Kidney epithelial cell (primary cell): ENCODE results near the gene ALOX5. TPM values are rescaled to one million over a fixed set of nuclear protein-coding genes. Genes with fewer than 3 reads are reported as not detected.

Experiments used
- DNase-seq: peaks from one replicate; pipeline ENCODE4 v3.0.0-alpha.2; 2010; ENCODE audit warnings: low read depth
- H3K27me3 ChIP-seq: 2 replicates; pipeline ENCODE4 v1.6.0; 2011; ENCODE audit warnings: low read length; ENCODE audit not compliant: control insufficient read depth, insufficient read depth
- H3K36me3 ChIP-seq: 2 replicates; pipeline ENCODE4 v1.5.1; 2011; ENCODE audit warnings: low read length; ENCODE audit not compliant: control insufficient read depth, insufficient read depth
- H3K4me3 ChIP-seq: 2 replicates; pipeline ENCODE4 v1.5.1; 2011; ENCODE audit warnings: low read depth, mild to moderate bottlenecking, control low read depth, low read length
- total RNA-seq: library from RNA; depleted of rRNA; stranded (reverse); fragments of >200 nt; gene quantifications from 2 replicates; pipeline ENCODE4 v1.2.3, GENCODE V29; 2015
- TF ChIP-seq, protein P1 (sequence below): IDR thresholded peaks from 2 replicates; pipeline ENCODE4 v1.5.1; 2011; ENCODE audit warnings: mild to moderate bottlenecking, moderate library complexity, low read length, control low read depth, inconsistent platforms; ENCODE audit not compliant: insufficient read depth, poor library complexity, severe bottlenecking

ALOX5 gene
- total RNA-seq, 1 donor from 2014 or later, result 18.7 TPM

DNA sequence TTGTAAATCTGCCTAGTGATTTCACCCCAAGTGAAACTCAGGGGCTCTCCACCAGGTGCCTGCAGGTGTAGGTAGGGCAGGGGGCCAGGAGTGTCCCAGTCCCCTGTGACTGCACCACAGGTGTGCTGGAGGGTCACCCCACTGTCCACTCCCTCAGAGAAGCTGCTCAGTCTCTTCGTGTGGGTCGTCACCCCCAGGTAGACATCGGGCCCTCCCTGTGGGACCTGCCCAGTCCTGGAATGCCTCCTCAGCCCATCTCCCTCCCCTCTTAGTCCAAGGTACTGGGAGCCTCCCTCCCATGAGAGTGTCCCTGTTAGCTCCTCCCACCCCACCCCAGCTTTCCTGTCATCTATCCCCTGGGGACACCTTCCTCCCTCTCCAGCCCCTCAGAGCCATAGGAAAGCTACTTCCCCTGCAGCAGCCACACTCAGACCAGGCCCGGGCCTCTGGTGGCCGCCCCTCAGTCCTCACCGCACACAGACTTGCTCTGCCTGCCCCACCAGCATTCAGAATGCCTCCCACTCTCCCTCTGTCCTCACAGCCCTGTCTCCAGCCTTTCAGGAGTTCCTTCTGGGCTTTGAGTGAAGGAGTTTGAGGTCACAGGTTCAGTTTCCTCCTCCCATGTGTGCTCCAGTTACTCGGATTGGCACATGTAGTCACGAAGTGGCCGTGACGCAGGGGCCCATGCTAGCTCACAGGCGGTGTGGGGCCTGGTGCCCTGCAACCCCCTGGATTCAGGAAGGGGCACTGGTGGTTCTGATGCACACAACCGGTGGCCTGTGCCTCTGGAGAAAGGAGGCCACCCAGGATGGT lies 5.1 kb downstream of the ALOX5 start:
- H3K27me3 ChIP-seq, result peaks cover 6% of the 10 kb centered on the region
- no peak overlapping the region for H3K4me3 ChIP-seq
- DNase-seq, result no peak
- H3K36me3 ChIP-seq, result no peaks in the 10 kb centered on the region
- TF ChIP-seq, protein P1, sequence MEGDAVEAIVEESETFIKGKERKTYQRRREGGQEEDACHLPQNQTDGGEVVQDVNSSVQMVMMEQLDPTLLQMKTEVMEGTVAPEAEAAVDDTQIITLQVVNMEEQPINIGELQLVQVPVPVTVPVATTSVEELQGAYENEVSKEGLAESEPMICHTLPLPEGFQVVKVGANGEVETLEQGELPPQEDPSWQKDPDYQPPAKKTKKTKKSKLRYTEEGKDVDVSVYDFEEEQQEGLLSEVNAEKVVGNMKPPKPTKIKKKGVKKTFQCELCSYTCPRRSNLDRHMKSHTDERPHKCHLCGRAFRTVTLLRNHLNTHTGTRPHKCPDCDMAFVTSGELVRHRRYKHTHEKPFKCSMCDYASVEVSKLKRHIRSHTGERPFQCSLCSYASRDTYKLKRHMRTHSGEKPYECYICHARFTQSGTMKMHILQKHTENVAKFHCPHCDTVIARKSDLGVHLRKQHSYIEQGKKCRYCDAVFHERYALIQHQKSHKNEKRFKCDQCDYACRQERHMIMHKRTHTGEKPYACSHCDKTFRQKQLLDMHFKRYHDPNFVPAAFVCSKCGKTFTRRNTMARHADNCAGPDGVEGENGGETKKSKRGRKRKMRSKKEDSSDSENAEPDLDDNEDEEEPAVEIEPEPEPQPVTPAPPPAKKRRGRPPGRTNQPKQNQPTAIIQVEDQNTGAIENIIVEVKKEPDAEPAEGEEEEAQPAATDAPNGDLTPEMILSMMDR, result no peak

DNA sequence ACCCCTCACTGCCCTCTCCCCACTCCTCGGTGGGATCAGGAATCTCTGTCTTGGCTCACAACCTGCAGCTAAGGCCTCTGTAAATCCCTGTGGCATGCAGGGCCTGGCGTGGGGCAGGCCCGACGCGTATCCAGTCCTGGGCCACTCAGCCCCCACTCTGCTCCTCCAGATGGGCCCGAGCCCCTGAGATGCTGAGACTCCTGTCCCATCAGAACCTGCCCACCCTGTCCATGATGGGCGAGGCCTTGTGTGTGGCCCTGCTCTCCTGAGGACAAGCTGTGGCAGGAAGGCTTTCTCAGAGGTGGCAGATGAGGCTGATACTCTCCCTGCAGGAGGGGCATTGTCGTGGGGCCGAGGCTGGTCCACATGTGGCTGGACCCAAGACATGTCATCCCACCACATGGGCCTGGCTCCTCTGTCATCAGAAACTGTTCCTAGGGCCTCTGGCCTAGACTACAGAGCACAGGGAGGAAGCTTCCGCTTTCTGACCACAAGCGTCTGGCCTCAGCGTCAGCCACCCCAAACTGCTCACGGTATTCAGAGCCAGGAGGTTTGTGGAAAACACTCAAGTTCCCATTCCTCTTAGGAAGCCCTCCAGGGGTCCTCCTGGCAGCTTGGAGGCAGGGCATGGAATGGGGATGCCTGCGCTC lies 6.0 kb downstream of the ALOX5 start:
- no peak for DNase-seq
- Histone ChIP-seq H3K27me3 (no peaks in the 10 kb centered on the region), H3K4me3 (no peak overlapping the region), H3K36me3 (no peaks in the 10 kb centered on the region)
- TF ChIP-seq, protein P1, result no peak

DNA sequence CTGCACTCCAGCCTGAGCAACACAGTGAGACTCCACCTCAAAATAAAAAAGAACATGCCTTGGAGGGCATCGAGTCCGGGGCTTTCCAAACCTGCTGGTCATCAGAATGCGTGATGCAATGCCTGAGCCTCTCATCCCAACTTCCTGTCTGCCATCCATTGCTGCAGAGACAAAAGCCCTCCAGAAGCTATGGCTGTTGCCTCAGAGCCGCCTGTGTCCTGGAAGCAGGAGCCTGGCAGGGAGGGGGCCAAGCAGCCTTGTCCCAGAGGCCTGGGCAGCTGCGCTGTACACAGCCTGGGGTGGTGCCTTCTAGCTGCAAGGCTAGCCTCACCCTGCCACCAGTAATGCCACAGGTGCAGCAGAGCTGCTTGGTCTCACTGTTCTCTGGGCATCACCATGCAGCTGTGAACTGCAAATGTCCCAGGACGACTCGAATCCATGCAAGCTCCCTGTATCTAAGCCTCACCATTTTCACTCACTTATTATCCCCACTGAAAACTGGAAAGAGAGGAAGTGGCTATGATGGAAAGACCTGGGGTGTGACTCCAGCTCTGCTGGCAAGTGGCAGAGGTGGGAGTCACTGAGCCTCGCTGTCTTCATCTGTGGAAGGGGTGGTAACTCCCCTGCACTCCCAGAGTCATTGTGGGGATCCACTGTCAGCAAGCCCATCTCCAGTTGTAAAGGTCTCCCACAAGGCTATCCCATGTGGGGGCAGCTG lies 7.0 kb downstream of the ALOX5 start:
- H3K4me3 ChIP-seq, result no peak overlapping the region
- no peaks in the 10 kb centered on the region for H3K36me3 ChIP-seq
- DNase-seq, result no peak
- TF ChIP-seq, protein P1, result no peak
- H3K27me3 ChIP-seq, result no peaks in the 10 kb centered on the region

DNA sequence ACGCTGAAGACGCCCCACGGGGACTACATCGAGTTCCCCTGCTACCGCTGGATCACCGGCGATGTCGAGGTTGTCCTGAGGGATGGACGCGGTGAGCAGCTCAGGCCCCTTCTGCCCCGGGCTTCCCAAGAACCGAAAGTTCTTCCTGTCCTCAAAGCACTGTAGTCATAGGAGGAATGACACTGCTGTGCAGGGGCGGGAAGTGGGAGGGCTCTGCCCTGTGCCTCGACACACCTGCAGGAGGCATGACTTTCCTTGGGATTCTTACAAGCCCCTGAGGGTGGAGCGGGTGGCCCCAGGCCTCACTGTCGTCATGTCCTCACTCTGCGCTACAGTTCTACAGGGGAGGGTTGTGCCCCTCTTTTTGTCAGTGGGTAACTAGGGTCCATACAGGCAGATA lies 8.6 kb downstream of the ALOX5 start:
- no peaks in the 10 kb centered on the region for H3K36me3 ChIP-seq
- DNase-seq, result no peak
- H3K4me3 ChIP-seq, result no peak overlapping the region
- TF ChIP-seq, protein P1, result no peak
- no peaks in the 10 kb centered on the region for H3K27me3 ChIP-seq

DNA sequence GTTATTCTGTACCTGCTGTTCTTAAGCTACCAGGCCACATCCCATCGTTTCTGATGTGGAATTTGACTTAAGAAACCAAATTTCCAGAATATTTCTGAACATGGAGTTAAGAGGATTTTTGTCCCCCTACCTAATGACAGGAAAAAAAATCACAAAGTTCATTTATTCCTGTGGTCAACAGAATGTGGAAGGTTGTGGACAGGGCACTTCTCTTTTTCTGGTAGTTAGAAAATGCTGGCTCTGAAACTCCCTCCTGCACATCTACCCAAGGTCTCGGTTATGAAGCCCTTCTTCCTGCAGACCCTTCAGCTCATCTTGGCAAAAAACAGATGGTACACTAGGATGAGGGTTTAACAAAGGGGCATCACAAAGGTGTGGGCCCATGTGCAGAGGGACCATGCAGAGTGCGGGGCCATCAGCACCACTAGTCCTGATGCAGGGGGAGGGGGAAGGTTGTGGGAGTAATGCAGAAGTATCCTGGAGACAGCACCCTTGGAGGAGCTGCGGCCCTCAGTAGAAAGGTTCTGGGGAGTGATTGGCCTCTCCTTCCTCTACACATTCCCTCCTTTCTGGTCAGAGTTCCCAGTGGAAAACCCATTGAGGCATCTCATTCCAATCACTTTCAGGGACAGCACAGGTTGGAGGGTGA lies 9.8 kb downstream of the ALOX5 start:
- Histone ChIP-seq H3K36me3 (no peaks in the 10 kb centered on the region), H3K27me3 (no peaks in the 10 kb centered on the region), H3K4me3 (no peak overlapping the region)
- no peak for DNase-seq
- TF ChIP-seq, protein P1, result no peak
